NCI-H1436 treated with DMSO at 0.1 percent for 48 hours (cell line): ENCODE results near the gene RTF2.
"Not testable (repeated sequence)": the region's sequence is repeated elsewhere in the genome, so short reads cannot be mapped to it uniquely, and the experiment has no call there.

Experiments used
- DNase-seq: peaks from one replicate; lab custom pipeline; 2025; lab: John Stamatoyannopoulos, UW

The RTF2 gene

DNA sequence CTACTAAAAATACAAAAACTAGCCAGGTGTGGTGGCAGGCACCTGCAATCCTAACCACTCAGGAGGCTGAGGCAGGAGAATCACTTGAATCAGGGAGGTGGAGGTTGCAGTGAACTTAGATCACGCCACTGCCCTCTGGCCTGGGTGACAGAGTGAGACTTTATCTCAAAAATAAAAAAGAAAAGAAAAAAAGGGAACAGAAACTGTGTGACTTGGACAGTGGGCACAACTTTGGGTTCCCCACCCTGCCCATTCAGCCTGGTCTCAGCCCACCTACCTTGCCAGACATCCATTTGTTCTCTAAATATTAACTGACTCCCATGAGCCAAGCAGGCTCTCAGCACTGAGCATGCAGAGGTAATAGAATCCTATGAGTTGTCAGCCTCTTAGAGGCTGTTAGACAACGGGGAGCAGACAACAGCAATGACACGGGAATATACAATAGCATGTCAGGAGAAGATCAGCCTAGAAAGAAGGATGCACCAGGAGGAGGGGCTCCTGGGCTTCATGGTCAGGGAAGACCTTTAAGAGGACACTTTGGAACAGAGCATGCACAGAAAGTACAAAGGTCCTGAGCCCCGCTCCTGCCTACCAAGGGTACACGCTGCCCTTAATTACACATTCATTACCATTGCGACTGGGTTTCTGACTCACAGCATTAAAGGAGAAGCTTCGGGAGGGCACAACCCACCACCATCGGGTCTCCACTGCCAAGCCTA is 84.6 kb downstream of the RTF2 start:
- no peak for DNase-seq

DNA sequence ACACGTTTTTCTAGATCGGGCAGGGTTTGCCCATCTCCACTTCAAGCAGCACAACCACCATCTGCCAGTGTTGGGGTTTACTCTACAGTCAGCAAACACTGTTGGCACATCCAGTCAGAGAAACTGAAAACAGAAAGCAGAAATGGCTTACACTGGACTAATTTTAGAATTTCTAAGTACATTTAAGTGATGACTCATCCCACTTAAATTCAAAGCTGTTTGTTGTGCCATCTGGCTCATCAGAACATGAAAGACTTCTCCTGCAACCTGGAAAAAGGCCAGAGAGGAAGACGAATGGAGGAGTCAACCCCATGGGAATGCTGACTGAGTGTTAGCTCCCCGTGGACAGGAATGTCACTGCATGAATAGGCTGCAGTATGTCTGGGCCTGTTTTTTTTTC is 86.4 kb downstream of the RTF2 start:
- peak; percentile 25 for DNase-seq

DNA sequence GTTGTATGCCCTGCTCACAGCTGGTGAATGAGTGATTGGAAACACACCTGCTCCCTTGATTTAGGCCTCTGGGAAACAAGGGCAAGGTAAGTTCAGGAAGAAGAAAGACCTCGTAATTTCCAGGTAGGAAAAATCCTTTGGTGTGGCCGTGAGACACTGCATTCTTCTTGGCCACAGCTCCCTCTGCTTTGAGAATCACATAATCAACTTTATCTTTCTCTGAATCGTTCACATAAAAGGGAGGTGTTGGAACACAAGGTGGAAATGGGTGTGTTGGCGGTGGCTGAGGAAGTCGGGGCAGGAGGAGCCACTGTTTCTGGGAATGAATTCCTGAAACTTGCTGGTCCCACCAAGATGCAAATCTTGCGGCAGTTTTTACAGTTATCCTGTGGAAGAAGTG is 90.5 kb downstream of the RTF2 start:
- DNase-seq = no peak

DNA sequence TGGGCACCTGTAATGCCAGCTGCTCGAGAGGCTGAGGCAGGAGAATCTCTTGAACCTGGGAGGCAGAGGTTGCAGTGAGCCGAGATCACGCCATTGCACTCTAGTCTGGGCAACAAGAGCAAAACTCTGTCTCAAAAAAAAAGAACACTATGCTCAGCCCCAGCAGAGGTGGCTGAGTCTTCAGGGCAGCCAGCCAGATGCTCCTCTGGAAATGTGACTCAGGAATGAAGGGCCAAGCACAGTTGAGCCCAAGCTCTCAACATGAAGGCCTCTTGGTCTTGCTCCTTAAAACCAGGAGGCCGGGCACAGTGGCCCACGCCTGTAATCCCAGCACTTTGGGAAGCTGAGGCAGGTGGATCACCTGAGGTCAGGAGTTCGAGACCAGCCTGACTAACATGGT is 96.1 kb downstream of the RTF2 start:
- DNase-seq = not testable (repeated sequence)

DNA sequence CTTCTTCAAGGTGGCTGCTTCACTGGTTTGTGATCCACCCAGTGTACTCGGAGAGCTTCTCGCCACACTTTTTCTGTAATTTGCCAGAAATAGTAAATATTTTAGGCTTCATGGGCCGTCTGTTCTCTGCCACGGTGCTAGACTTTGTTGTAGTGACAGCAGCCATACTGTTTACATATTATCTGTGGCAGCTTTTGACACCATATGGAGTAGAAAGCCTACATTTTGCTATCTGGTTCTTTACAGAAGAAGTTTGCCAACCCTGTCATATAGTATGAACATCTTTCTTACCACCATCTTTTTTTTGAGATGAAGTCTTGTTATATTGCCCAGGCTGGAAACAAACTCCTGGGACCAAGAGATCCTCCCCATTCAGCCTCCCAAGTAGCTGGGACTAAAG is 97.1 kb downstream of the RTF2 start:
- no peak for DNase-seq

DNA sequence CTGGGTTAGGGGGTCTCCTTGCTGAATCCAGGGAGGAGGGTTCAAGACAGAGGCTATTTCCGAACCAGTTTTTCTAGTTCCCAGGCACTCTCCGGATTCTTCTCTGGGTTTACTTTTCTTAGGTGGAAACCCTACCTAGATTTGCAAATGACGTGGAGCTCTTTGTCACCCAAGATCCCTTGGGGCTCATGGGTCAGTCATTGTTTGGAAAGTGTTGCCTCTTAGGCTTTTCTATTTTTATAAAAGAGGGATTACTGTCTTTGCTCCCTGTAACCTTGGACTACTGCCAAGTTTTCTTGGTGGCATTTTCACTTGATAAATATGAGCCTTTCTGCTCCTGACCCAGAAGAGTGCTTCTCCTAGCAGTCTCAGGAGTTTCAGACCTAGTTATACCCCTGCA is 98.2 kb downstream of the RTF2 start:
- DNase-seq = no peak
